HG03558 (cell line): ENCODE data around the gene SNCG.

Experiments
- ATAC-seq: cut with Tn5 transposase; IDR thresholded peaks from one replicate; pipeline ENCODE4 v1.9.1; 2021; ENCODE audit warnings: moderate number of reproducible peaks; ENCODE audit not compliant: unreplicated experiment; ENCODE audit errors: extremely low read depth

Gene SNCG

DNA sequence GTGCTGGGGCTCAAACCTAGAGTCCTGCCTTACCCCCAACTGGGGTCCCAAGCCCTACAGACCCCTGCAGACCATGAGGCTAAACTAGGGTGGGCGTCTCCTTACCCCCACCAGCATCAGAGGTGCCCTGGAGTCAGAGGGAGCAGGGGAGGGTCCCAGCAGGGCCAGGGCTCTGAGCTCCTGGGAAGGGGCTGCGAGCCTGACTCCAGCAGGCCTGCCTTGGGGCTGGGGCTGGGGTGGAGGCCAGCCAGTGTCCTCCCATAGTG lies 1.3 kb downstream of the SNCG start:
- ATAC-seq = no peak

DNA sequence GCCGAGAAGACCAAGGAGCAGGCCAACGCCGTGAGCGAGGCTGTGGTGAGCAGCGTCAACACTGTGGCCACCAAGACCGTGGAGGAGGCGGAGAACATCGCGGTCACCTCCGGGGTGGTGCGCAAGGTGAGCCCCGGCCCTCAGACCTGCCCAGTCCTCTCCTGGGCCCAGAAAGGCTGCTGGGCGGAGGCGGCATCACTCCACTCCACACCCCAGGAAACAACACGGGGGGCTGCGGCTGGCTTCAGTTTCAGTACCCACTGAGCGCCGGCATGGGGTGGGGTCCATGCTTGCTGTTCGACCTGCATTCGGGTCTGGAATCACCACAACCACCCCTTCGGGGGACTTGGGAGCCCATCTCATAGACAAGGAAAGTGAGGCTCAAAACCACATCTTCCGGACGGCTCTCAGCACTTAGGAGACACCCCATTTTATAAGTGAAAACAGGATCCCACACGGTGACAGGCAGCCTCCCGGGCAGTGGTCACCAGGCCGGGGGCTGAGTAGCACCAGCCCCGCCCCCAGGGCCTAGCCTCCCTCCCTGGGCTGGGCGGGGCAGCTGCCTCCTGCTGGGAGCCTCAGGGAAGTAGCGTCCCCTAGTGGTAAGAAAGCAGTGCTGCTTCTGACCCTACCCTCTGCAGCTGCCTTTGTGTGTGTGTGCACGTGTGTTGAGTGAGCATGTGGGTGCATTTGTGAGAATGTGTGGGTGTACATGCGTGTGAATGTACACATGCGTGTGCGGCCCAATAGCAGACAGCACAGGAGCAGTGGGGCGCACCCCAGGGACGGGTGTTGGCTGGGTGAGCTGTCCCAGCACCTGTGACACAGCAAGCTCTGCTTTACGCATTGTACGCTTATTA lies 1.8 kb downstream of the SNCG start:
- ATAC-seq = no peak

GRCh38 chr10:86960863-86961434 lies 2.5 kb downstream of the SNCG start:
- no peak for ATAC-seq

DNA sequence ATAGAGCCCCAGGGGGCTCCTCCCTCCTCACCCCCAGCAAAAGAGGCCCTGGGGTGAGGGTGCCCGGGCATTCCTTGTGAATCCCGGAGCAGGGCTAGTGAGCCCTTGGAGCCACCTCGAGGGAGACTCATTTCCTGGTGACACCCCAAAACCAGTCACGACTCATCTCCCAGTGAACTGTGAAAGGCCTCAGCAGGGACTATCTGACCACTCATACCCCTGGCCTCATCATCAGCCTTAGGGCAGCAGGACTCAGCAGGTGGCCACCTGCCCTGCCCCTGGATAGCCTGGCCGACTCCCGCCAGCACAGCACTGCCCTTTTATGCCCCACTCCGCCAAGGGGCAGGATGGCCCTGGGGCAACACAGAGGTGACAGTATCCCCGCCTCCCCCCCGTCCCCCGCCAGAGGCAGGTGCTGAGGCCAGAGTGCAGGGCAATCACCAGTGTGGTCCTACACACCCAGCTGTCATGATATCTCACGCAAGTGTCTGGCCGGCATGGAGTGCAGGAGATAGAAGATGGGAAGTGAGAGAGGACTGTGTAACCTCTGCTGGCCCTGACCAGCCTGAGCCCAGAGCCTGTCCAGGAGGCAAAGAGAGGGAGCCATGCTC lies 3.2 kb downstream of the SNCG start:
- no peak for ATAC-seq

DNA sequence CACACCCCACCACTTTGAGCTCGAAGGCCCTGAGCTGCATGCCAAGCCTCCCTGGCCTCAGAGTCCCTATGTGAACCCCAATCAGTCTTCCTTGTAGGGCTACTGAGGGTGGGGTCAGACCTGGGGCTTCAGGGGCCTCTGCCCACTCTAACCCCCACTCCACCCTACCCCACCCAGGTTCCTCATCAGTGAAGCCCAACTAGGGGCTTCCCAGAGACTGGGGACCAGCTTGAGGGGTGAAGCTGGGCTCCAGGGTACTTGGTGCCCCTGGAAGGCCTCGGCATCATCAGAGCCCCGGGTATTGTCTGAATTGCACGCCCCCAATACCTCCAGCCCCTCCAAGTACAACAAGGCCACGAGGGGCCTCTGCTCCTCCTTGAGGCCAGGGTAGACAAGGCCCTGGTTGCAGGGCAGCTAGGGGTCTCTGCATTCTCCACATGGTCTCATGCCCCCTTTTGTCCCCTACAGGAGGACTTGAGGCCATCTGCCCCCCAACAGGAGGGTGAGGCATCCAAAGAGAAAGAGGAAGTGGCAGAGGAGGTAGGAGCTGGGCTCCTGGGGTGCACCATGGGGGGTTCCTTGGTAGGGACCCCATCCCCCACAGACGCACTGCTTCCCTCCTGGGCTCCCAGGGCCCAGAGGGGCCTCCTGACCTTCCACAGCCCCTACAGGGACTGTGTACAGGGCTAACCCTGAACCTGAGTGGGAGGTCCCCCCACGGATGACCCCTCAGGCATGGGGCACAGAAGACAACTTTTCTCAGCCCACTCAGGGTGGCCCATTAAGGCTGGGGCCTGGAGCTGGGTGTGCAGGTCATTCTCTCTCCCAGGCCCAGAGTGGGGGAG lies 4.0 kb downstream of the SNCG start:
- no peak for ATAC-seq

- no peak for ATAC-seq
These were observed 4.5 kb downstream of the SNCG start for GRCh38 chr10:86962981-86963310.

- ATAC-seq = no peak
These were observed 5.0 kb downstream of the SNCG start for GRCh38 chr10:86963341-86963919.

- no peak for ATAC-seq
These were observed 5.9 kb downstream of the SNCG start for GRCh38 chr10:86964061-86964846.

GRCh38 chr10:86964847-86965190 lies 6.4 kb downstream of the SNCG start:
- ATAC-seq = no peak

- ATAC-seq = no peak
These were observed 7.7 kb downstream of the SNCG start for GRCh38 chr10:86965986-86966654.

DNA sequence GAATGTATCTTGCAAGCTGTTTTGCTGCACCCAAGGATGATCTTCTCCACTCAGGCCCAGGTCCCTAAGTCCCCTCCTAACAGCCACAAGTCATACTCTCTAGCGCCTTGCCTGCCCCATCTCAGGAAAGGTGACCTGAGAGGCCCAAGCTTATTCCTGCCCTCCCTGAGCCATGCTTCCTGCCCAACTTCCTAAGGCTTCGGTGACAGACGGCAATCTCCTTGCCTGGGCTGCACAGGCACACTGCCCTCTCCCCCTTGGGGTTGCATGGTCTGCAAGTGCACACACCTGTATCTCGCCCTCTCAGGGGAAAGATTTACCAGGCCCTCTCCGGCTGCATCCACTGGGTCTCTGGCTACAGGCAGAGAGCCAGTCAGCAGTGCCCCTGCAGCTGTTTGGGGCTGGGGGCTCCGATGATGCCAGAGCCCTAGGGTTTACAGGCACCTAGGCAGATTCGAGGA lies 9.1 kb downstream of the SNCG start:
- ATAC-seq = no peak

DNA sequence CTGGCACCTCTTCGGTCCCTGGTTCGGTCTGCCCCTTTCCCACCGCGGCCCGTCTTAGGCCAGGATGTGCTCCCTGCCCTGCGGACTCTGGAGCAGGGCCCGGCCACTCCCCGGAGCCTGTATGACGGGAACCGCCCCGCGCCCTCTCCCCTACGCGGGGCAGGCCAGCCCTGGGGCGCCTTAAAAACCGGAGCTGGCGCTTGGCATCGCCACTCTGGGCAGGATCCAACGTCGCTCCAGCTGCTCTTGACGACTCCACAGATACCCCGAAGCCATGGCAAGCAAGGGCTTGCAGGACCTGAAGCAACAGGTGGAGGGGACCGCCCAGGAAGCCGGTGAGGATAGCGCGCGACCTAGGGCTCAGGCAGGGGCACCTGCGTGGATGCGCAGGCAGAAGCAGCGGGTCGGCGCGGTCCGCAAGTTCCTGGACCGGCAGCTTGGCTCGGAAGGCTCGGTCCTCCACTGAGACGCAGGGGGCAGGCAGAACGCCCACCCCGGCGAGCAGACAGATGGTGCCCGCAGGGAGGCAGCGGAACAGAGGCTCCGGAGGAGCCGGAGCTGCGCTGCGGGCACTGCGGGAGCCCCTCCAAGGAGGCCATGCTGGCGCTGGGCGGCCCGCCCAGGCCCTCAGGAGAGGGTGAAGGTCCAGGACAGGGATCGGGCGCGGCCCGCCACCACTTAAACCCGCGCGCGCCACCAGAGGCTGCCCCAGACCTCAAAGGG lies 10.0 kb downstream of the SNCG start, which contains the start of gene ADIRF:
ADIRF (plus strand) TSS at position 212 of the 723 bp plus-strand sequence; CDS start at position 275, 63 bp downstream.
- ATAC-seq = no peak

DNA sequence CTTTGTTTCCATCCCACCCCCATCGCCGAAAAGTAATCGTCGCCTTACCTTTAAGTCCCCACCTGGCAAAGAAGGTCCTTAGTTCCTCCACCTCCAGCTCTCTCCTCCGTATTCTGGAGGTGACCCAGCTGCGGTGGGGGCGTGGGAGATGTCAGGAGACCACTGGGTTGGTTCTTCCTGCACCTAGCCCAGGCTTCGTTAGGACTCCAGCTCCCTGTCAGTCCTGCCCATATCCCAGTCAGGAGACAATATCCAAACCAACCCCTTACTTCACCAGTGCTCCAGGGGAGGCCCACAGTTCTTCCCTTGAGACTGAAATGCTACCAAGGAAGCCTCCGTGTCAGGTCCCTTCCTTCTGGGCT lies 10.6 kb downstream of the SNCG start:
- no peak for ATAC-seq

DNA sequence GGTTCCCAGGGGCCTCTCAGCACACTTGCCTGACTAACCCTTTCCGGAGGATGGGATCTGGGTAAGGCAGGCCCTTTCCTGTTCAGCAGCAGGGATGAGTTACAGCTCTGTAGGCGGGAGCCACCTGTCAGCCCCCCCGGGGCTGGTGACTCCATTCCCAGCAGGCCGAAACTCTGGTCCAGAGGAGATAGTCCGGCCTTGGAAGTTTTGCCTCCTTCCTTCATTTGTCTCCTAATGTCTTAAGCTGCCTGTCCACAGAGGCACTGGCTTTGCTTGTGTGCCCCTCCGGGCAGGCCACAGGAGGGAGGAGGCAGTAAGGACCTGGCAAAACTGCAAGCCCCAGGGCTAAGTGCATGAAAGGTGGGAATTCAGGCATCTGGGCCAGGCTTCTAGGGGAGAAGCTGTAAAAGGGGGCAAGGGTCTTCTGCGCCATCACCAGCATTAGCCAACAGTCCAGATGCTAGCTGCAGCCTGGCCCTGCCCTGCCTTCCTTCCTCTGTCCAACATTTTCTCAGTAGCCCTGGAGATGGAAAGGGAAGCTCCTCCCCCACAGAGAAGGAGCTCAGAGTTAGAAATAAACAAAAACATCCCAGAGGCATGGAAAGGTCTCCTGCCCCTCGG lies 11.1 kb downstream of the SNCG start:
- no peak for ATAC-seq

DNA sequence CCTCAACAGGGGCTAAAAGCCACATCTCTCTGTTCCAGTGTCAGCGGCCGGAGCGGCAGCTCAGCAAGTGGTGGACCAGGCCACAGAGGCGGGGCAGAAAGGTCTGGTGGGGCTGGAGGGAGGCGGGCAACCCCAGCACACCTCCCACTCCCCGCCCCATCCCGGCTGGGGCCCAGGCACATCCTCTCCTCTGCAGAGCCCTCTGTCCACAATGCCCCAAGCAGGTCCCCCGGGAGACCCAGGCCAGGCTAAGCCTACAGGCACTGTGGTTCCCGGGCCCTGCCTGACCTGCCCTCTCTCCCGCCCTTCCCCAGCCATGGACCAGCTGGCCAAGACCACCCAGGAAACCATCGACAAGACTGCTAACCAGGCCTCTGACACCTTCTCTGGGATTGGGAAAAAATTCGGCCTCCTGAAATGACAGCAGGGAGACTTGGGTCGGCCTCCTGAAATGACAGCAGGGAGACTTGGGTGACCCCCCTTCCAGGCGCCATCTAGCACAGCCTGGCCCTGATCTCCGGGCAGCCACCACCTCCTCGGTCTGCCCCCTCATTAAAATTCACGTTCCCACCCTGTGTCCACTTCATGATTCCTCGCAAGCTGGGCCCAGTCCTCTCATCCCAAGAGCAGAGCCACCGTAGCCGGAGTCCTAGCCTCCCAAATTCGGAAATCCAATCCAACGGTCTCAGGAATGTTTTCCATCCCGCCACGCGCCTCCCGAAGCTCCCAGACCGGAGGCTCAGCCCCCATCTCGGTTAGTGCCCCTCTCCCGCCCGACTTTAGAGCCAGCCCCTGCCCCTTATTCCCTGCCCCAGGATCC lies 12.0 kb downstream of the SNCG start:
- no peak for ATAC-seq

DNA sequence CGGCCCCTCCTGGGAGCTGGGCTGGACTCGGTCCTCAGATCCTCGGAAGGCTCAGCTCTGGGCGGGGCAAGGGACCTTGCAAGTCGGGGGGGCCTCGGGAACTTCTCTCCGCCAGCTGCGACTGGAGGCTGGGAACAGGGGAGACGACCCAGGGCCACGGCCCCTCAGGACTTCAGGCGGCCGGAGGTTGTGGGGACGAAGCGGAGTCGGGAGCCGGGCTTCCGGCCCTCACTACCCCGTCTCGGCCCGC lies 12.5 kb downstream of the SNCG start:
- no peak for ATAC-seq

DNA sequence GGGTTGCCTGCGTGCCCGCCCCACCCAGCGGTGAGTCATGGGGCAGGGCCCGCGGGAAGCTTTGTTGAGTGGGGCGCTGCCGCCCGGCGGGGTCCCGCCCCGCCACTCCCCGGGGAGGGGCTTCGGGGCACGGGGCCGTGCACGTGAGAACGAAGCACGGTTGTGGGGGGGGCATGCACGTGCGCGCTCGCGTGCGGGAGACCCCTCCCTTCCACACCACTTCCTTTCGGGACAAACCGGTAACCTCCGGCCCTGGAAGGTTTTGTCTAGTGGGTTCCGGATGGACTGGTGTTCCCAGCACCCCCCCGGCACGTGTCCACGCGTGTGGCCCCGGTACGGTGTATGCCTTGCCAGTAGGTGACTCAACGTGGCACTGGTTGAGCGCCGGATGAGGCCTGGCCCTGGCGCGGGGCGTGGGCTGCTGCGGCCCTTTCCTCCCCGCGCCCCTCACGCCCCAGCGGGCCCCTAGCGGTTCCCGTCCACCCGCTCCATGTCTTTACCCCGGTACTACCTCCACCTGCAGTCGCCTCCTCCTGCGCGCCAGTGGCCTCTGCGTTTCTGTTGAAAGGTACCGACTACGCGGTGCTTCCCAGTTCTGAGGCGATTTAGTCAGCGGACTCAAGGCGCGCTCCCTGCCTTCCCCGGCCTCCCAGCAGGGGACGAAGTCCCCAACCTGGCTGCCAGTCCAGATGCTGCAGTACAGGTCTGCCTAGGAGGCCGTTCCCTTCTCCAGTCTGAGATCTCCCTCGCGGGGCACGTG lies 13.0 kb downstream of the SNCG start:
- peak; percentile 53 for ATAC-seq
